CD4-positive, alpha-beta T cell treated with Interleukin-2 at 100 ng/mL for 4 hours (primary cell): ENCODE measurements around the gene RAPGEF2.
"Not testable (repeated sequence)": the region's sequence is repeated elsewhere in the genome, so short reads cannot be mapped to it uniquely, and the experiment has no call there.

Source experiments
- DNase-seq: peaks from one replicate; pipeline ENCODE4 v3.0.0-alpha.2; 2020; ENCODE audit warnings: low spot score

The RAPGEF2 gene

GRCh38 chr4:159162576-159162975 lies 59.7 kb downstream of the RAPGEF2 start:
- DNase-seq = no peak

GRCh38 chr4:159163521-159163920 lies 60.6 kb downstream of the RAPGEF2 start:
- no peak for DNase-seq

GRCh38 chr4:159169404-159170302 lies 66.8 kb downstream of the RAPGEF2 start:
- DNase-seq = no peak

GRCh38 chr4:159171287-159171686 lies 68.4 kb downstream of the RAPGEF2 start:
- peak; percentile 10 for DNase-seq

GRCh38 chr4:159173886-159174285 lies 71.0 kb downstream of the RAPGEF2 start:
- no peak for DNase-seq

- no peak for DNase-seq
Observed at GRCh38 chr4:159174645-159175084, 71.8 kb downstream of the RAPGEF2 start.

- peak; percentile 81 for DNase-seq
Observed at GRCh38 chr4:159175085-159175988, 72.5 kb downstream of the RAPGEF2 start.

GRCh38 chr4:159175989-159176375 lies 73.1 kb downstream of the RAPGEF2 start:
- no peak for DNase-seq

GRCh38 chr4:159177265-159178150 lies 74.6 kb downstream of the RAPGEF2 start:
- DNase-seq = no peak

GRCh38 chr4:159178151-159178546 lies 75.3 kb downstream of the RAPGEF2 start:
- DNase-seq = no peak

- no peak for DNase-seq
Observed at GRCh38 chr4:159178979-159179969, 76.4 kb downstream of the RAPGEF2 start.

- not testable (repeated sequence) for DNase-seq
Observed at GRCh38 chr4:159183885-159184605, 81.2 kb downstream of the RAPGEF2 start.

- DNase-seq = no peak
Observed at GRCh38 chr4:159185591-159186023, 82.7 kb downstream of the RAPGEF2 start.

- DNase-seq = no peak
Observed at GRCh38 chr4:159188646-159189045, 85.8 kb downstream of the RAPGEF2 start.

- no peak for DNase-seq
Observed at GRCh38 chr4:159190651-159191050, 87.8 kb downstream of the RAPGEF2 start.

- DNase-seq = no peak
Observed at GRCh38 chr4:159191989-159192388, 89.1 kb downstream of the RAPGEF2 start.

- DNase-seq = no peak
Observed at GRCh38 chr4:159193046-159193620, 90.3 kb downstream of the RAPGEF2 start.

- DNase-seq = no peak
Observed at GRCh38 chr4:159195361-159195769, 92.5 kb downstream of the RAPGEF2 start.

GRCh38 chr4:159197260-159197884 lies 94.5 kb downstream of the RAPGEF2 start:
- no peak for DNase-seq
